ENCODE measurements around the gene RERE.

DNA sequence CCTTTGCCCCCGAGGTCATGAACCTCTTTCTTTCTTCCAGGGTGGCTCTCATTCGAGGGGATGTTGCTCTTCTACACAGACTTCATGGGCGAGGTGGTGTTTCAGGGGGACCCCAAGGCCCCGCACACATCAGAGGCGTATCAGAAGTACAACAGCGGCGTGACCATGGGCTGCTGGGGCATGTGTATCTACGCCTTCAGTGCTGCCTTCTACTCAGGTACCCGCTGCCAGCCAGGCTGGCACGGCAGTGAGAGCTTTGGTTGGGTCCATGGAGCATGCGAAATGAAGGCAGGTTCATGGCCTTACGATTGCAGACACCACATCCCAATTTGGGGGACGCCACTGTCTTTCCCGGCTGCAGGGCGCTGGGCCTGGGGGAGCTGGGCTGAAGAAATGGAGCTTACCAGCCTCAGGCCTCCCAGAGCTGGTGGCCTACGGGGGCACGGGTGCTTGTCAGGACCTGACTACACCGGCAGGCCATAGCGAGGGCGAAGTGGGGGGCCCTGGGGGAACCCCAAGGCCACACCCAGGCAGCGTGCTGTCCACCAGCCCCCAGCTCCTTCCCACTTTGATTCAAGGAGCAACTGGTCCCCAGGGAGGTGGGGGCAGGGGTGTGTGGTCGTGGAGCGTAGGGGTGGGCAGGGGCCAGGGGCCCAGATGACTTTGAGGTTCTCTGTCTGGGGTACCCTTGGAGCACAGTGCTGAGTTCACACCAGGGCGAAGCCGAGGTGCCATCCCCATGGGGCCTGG lies 479.5 kb downstream of the RERE start:
- TF ChIP-seq L3MBTL2 (conservative IDR thresholded peaks at IDR 0.05) (no peak), TARDBP (IDR thresholded peaks at IDR 0.05) (no peak), SUZ12 (IDR thresholded peaks at IDR 0.05) (no peak), SP1 (IDR thresholded peaks at IDR 0.05) (no peak), NFRKB (IDR thresholded peaks at IDR 0.05) (no peak), FOXM1 (IDR thresholded peaks at IDR 0.05; ENCODE audit: borderline replicate concordance) (no peak)
